ENCODE data around the gene MUC6.

GRCh38 chr11:1036931-1037330 lies 413 bp upstream of the MUC6 start:
- TF ChIP-seq POLR2A (IDR thresholded peaks at IDR 0.05; ENCODE audit: low read depth) (no peak), CTCF (IDR thresholded peaks at IDR 0.05) (no peak), POLR2AphosphoS5 (IDR thresholded peaks at IDR 0.05) (no peak)
